ENCODE results near the gene PLEKHJ1. TPM values are rescaled to one million over a fixed set of nuclear protein-coding genes. Genes with fewer than 3 reads are reported as not detected.

The PLEKHJ1 gene
- total and polyA plus RNA-seq, 9 of the 15 experiments (the other 6 are each of a cell fraction or from before 2014, with no cell fraction given) = 1.5 to 188 (median 63.9) TPM

- peak; percentile 62 for TF ChIP-seq MYC (IDR thresholded peaks at IDR 0.05; ENCODE audit: low read depth, low read length)
- peak; percentile 90; the same call in 1 of the 2 replicates for TF ChIP-seq MYC (CRISPR knock-in tag; IDR thresholded peaks at IDR 0.05; ENCODE audit: borderline replicate concordance, low read depth)
- TF ChIP-seq SAFB2 (IDR thresholded peaks at IDR 0.05; ENCODE audit: borderline replicate concordance, low read depth, low read length, severe bottlenecking) = no peak
- no peak for TF ChIP-seq BCOR (IDR thresholded peaks at IDR 0.05)
- peak; percentile 67 for TF ChIP-seq PHB (CRISPR knock-in tag; IDR thresholded peaks at IDR 0.05)
- peak; percentile 44; the same call in 1 of the 2 replicates for TF ChIP-seq OTX1 (CRISPR knock-in tag; IDR thresholded peaks at IDR 0.05)
- peak; percentile 87 to 91 for TF ChIP-seq MAZ (CRISPR knock-in tag; conservative IDR thresholded peaks at IDR 0.05 in 1 of 2, IDR thresholded peaks at IDR 0.05 in 1 of 2)
- no peak for TF ChIP-seq ZBTB2 (IDR thresholded peaks at IDR 0.05)
- peak; percentile 94 for TF ChIP-seq CXXC5 (CRISPR knock-in tag; IDR thresholded peaks at IDR 0.05)
- peak; percentile 94 for TF ChIP-seq SMAD4 (CRISPR knock-in tag; conservative IDR thresholded peaks at IDR 0.05)
- TF ChIP-seq PHB2 (IDR thresholded peaks at IDR 0.05; ENCODE audit: low read depth) = no peak
- no peak for TF ChIP-seq ZNF778 (CRISPR knock-in tag; IDR thresholded peaks at IDR 0.05)
- no peak for TF ChIP-seq ATF2 (CRISPR knock-in tag; IDR thresholded peaks at IDR 0.05)
- TF ChIP-seq MAFK (IDR thresholded peaks at IDR 0.05; ENCODE audit: low read length) = 0 out of 2 replicates have a peak, but pooled peaks have one; percentile 3
- TF ChIP-seq NR2C1 (IDR thresholded peaks at IDR 0.05) = peak; percentile 99
- peak; percentile 99 for TF ChIP-seq NR2C1 (tag; IDR thresholded peaks at IDR 0.05)
- no peak for TF ChIP-seq NR2F6 (CRISPR knock-in tag; IDR thresholded peaks at IDR 0.05)
- 0 out of 2 replicates have a peak, but pooled peaks have one; percentile 62 for TF ChIP-seq RNF219 (CRISPR knock-in tag; IDR thresholded peaks at IDR 0.05)
- no peak for TF ChIP-seq ZNF232 (CRISPR knock-in tag; IDR thresholded peaks at IDR 0.05)
- peak; percentile 26; the same call in 1 of the 2 replicates for TF ChIP-seq POLR2AphosphoS5 (IDR thresholded peaks at IDR 0.05; ENCODE audit: control insufficient read depth, insufficient read depth, low read depth, low read length)
- 0 out of 2 replicates have a peak, but pooled peaks have one; percentile 12 for TF ChIP-seq TCF3 (CRISPR knock-in tag; IDR thresholded peaks at IDR 0.05)
- no peak for TF ChIP-seq MCM2 (IDR thresholded peaks at IDR 0.05; ENCODE audit: low read depth)
- peak; percentile 51 for TF ChIP-seq RBBP5 (IDR thresholded peaks at IDR 0.05; ENCODE audit: borderline replicate concordance, insufficient read depth, low read length, poor library complexity, severe bottlenecking)
- TF ChIP-seq ZNF766 (CRISPR knock-in tag; conservative IDR thresholded peaks at IDR 0.05) = 0 out of 2 replicates have a peak, but pooled peaks have one; percentile 43
These were observed 37.4 kb upstream of the PLEKHJ1 start (continued) for GRCh38 chr19:2273356-2274184.

Data from K562 (cell line).